ENCODE data around the gene IL12RB2.
"Not testable (repeated sequence)": the region's sequence is repeated elsewhere in the genome, so short reads cannot be mapped to it uniquely, and the experiment has no call there.

The IL12RB2 gene

GRCh38 chr1:67352211-67352610, 44.5 kb downstream of the IL12RB2 start:
- no peak for DNase-seq

- no peak for DNase-seq
These were observed 48.2 kb downstream of the IL12RB2 start for GRCh38 chr1:67355745-67356424.

GRCh38 chr1:67359592-67359991, 51.9 kb downstream of the IL12RB2 start:
- DNase-seq = no peak

- no peak for DNase-seq
These were observed 54.0 kb downstream of the IL12RB2 start for GRCh38 chr1:67361641-67362040.

GRCh38 chr1:67367370-67368045, 59.8 kb downstream of the IL12RB2 start:
- DNase-seq = peak; percentile 29

GRCh38 chr1:67368046-67368514, 60.4 kb downstream of the IL12RB2 start:
- DNase-seq = no peak

- DNase-seq = no peak
These were observed 63.4 kb downstream of the IL12RB2 start for GRCh38 chr1:67371043-67371442.

- DNase-seq = no peak
These were observed 64.0 kb downstream of the IL12RB2 start for GRCh38 chr1:67371681-67372080.

GRCh38 chr1:67372136-67372535, 64.5 kb downstream of the IL12RB2 start:
- no peak for DNase-seq

- DNase-seq = no peak
These were observed 65.2 kb downstream of the IL12RB2 start for GRCh38 chr1:67372898-67373297.

- no peak for DNase-seq
These were observed 68.7 kb downstream of the IL12RB2 start for GRCh38 chr1:67376381-67376780.

GRCh38 chr1:67377253-67377652, 69.6 kb downstream of the IL12RB2 start:
- no peak for DNase-seq

- DNase-seq = no peak
These were observed 73.5 kb downstream of the IL12RB2 start for GRCh38 chr1:67381154-67381553.

- no peak for DNase-seq
These were observed 74.6 kb downstream of the IL12RB2 start for GRCh38 chr1:67382292-67382691.

GRCh38 chr1:67383999-67384638, 76.4 kb downstream of the IL12RB2 start:
- no peak for DNase-seq

- no peak for DNase-seq
These were observed 82.6 kb downstream of the IL12RB2 start for GRCh38 chr1:67390041-67390887.

GRCh38 chr1:67393240-67393639, 85.6 kb downstream of the IL12RB2 start:
- peak; percentile 67 for DNase-seq

GRCh38 chr1:67393737-67394136, 86.1 kb downstream of the IL12RB2 start:
- DNase-seq = no peak

GRCh38 chr1:67394548-67394947, 86.9 kb downstream of the IL12RB2 start:
- DNase-seq = no peak

- DNase-seq = no peak
These were observed 91.7 kb downstream of the IL12RB2 start for GRCh38 chr1:67399199-67399993.

GRCh38 chr1:67400029-67400786, 92.5 kb downstream of the IL12RB2 start:
- DNase-seq = not testable (repeated sequence)

All from femur (tissue), 1 donor.